Mucosa of stomach (tissue), 1 donor: ENCODE results near the gene GALNT18.

Experiments
- H3K27me3 ChIP-seq: one replicate; pipeline ENCODE4 v1.7.0; 2013; ENCODE audit warnings: mild to moderate bottlenecking, low read length; ENCODE audit not compliant: control insufficient read depth, insufficient read depth
- H3K36me3 ChIP-seq: one replicate; pipeline ENCODE4 v1.7.0; 2013; ENCODE audit warnings: low read length; ENCODE audit not compliant: control insufficient read depth, insufficient read depth
- H3K4me1 ChIP-seq: one replicate; pipeline ENCODE4 v1.7.0; 2013; ENCODE audit warnings: mild to moderate bottlenecking, low read length; ENCODE audit not compliant: control insufficient read depth, insufficient read depth
- H3K4me3 ChIP-seq: one replicate; pipeline ENCODE4 v1.7.0; 2013; ENCODE audit warnings: low read length
- H3K9ac ChIP-seq: one replicate; pipeline ENCODE4 v1.7.0; 2013; ENCODE audit warnings: mild to moderate bottlenecking, low read length, moderate library complexity
- H3K9me3 ChIP-seq: one replicate; pipeline ENCODE4 v1.7.0; 2013; ENCODE audit warnings: mild to moderate bottlenecking, low read length, moderate library complexity; ENCODE audit not compliant: control insufficient read depth
- donor health status: Pancreatic carcinoma.

GALNT18 gene

GRCh38 chr11:11288972-11289616, 332.7 kb downstream of the GALNT18 start:
- H3K9ac ChIP-seq, result no peak overlapping the region
- H3K4me3 ChIP-seq, result no peak overlapping the region
- H3K9me3 ChIP-seq, result no peaks in the 10 kb centered on the region
- H3K27me3 ChIP-seq, result no peaks in the 10 kb centered on the region
- H3K4me1 ChIP-seq, result no peaks in the 10 kb centered on the region
- no peaks in the 10 kb centered on the region for H3K36me3 ChIP-seq

- Histone ChIP-seq H3K36me3 (no peaks in the 10 kb centered on the region), H3K9ac (no peak overlapping the region), H3K4me1 (no peaks in the 10 kb centered on the region), H3K4me3 (no peak overlapping the region), H3K27me3 (no peaks in the 10 kb centered on the region), H3K9me3 (no peaks in the 10 kb centered on the region)
These were observed 337.3 kb downstream of the GALNT18 start for GRCh38 chr11:11284481-11284880.

GRCh38 chr11:11281626-11282025, 340.2 kb downstream of the GALNT18 start:
- H3K27me3 ChIP-seq, result no peaks in the 10 kb centered on the region
- no peak overlapping the region for H3K4me3 ChIP-seq
- H3K9me3 ChIP-seq, result no peaks in the 10 kb centered on the region
- H3K9ac ChIP-seq, result no peak overlapping the region
- no peaks in the 10 kb centered on the region for H3K36me3 ChIP-seq
- H3K4me1 ChIP-seq, result no peaks in the 10 kb centered on the region

DNA sequence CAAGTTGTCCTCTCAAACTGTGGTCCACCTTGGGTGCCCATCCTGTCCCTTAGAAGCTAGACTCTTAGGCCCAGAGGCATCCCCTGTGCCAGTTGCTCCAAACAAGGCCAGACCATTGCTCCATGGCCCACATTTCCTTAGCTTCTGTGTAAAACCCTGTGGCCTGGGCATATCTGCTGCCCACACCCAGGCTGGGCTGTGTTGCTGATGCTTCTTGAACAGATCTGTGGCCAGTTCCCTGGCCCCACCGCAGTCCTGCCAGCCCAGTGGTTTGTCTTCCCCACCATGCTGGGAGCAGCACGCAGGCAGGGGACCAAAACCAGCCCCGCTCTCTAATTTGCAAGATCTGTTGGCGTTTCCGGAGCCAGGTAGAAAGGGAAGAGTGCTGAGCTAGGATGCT, 341.0 kb downstream of the GALNT18 start:
- no peaks in the 10 kb centered on the region for H3K4me1 ChIP-seq
- no peaks in the 10 kb centered on the region for H3K9me3 ChIP-seq
- H3K4me3 ChIP-seq, result no peak overlapping the region
- no peaks in the 10 kb centered on the region for H3K27me3 ChIP-seq
- H3K36me3 ChIP-seq, result no peaks in the 10 kb centered on the region
- no peak overlapping the region for H3K9ac ChIP-seq

GRCh38 chr11:11279956-11280689, 341.7 kb downstream of the GALNT18 start:
- Histone ChIP-seq H3K9ac (no peak overlapping the region), H3K9me3 (no peaks in the 10 kb centered on the region), H3K27me3 (no peaks in the 10 kb centered on the region), H3K4me1 (no peaks in the 10 kb centered on the region), H3K4me3 (no peak overlapping the region), H3K36me3 (no peaks in the 10 kb centered on the region)

GRCh38 chr11:11272254-11272653, 349.6 kb downstream of the GALNT18 start:
- Histone ChIP-seq H3K9me3 (no peaks in the 10 kb centered on the region), H3K36me3 (no peaks in the 10 kb centered on the region), H3K4me3 (no peak overlapping the region), H3K9ac (no peak overlapping the region), H3K4me1 (no peaks in the 10 kb centered on the region), H3K27me3 (no peaks in the 10 kb centered on the region)

GRCh38 chr11:11270236-11270775, 351.5 kb downstream of the GALNT18 start:
- peaks cover 6% of the 10 kb centered on the region for H3K4me1 ChIP-seq
- no peaks in the 10 kb centered on the region for H3K36me3 ChIP-seq
- H3K4me3 ChIP-seq, result no peak overlapping the region
- H3K27me3 ChIP-seq, result no peaks in the 10 kb centered on the region
- no peaks in the 10 kb centered on the region for H3K9me3 ChIP-seq
- no peak overlapping the region for H3K9ac ChIP-seq

GRCh38 chr11:11268706-11269105, 353.1 kb downstream of the GALNT18 start:
- no peak overlapping the region for H3K9ac ChIP-seq
- H3K9me3 ChIP-seq, result no peaks in the 10 kb centered on the region

GRCh38 chr11:11268119-11268518, 353.7 kb downstream of the GALNT18 start:
- no peaks in the 10 kb centered on the region for H3K36me3 ChIP-seq
- H3K4me3 ChIP-seq, result no peak overlapping the region
- H3K27me3 ChIP-seq, result no peaks in the 10 kb centered on the region
- no peaks in the 10 kb centered on the region for H3K9me3 ChIP-seq
- peaks cover 6% of the 10 kb centered on the region for H3K4me1 ChIP-seq
- H3K9ac ChIP-seq, result no peak overlapping the region

More at GRCh38 chr11:11268706-11269105, 353.1 kb downstream of the GALNT18 start:
- Histone ChIP-seq H3K36me3 (no peaks in the 10 kb centered on the region), H3K4me3 (no peak overlapping the region), H3K27me3 (no peaks in the 10 kb centered on the region), H3K4me1 (peaks cover 6% of the 10 kb centered on the region)

GRCh38 chr11:11267312-11267711, 354.5 kb downstream of the GALNT18 start:
- no peak overlapping the region for H3K4me3 ChIP-seq
- H3K4me1 ChIP-seq, result peaks cover 6% of the 10 kb centered on the region
- no peak overlapping the region for H3K9ac ChIP-seq
- no peaks in the 10 kb centered on the region for H3K27me3 ChIP-seq
- H3K36me3 ChIP-seq, result no peaks in the 10 kb centered on the region
- no peaks in the 10 kb centered on the region for H3K9me3 ChIP-seq

DNA sequence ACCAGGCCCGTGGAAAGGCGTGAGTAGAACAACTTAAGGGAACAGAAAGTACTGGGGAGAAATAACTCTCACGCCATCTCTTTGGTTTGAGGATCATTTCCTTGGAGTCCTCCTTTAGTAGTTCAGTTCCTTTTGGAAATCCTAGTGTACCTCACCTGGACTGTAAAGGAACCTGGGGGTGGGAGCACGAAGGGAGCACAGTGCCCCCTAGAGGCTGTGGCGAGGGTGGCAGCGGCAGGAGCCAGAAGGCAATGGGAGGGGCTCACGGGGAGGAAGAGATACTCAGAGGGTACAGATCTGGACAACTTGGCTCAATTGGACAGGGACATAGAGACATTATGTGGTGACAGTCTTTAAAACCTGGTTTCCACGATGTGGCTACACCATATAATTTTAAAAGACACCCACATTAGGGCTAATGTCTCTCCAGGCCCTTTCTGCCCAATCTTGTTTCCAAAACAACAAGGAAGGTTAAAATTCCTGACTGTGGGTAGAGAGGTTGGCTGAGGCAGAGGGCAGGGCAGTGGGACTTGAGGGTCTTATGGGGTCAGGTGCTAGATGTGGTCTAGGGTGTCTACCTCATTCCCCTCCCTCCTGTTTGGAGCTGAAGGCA, 355.7 kb downstream of the GALNT18 start:
- H3K36me3 ChIP-seq, result no peaks in the 10 kb centered on the region
- no peak overlapping the region for H3K4me3 ChIP-seq
- peaks cover 6% of the 10 kb centered on the region for H3K4me1 ChIP-seq
- no peaks in the 10 kb centered on the region for H3K9me3 ChIP-seq
- no peak overlapping the region for H3K9ac ChIP-seq
- no peaks in the 10 kb centered on the region for H3K27me3 ChIP-seq

DNA sequence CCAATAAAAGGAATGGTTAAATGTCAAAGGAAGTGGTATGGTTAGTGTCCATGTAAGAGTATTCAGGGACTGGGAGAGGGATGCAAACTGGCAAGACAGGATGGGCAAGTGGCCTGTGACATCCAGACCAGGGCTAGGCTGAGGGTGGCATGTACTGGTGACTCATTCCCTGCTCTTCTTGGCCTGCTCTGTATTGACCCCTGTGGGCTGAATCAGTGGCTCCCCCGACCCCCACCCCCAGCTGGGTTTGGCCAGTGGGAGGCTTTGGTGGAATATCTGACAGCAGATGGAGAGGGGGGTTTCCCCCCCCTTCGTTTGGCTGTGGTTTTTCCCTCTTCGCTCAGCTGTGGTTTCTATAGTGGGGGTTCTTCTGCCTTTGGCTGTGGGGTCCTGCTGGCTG, 356.5 kb downstream of the GALNT18 start:
- Histone ChIP-seq H3K9me3 (no peaks in the 10 kb centered on the region), H3K4me3 (no peak overlapping the region), H3K4me1 (peaks cover 6% of the 10 kb centered on the region), H3K27me3 (no peaks in the 10 kb centered on the region), H3K36me3 (no peaks in the 10 kb centered on the region), H3K9ac (no peak overlapping the region)
